Transverse colon (tissue), 4 donors: ENCODE results near the gene NIPSNAP3A. TPM values are rescaled to one million over a fixed set of nuclear protein-coding genes. Genes with fewer than 3 reads are reported as not detected.
"Not testable (repeated sequence)": the region's sequence is repeated elsewhere in the genome, so short reads cannot be mapped to it uniquely, and the experiment has no call there.

ENCODE experiments used
- DNase-seq: peaks from one replicate; pipeline ENCODE4 v3.0.0-alpha.2; 2019
- H3K27ac ChIP-seq, 4 donors: fragments of 200-600 bp; sonication (generic); 2 replicates each; pipeline ENCODE4 v1.5.1; 2016 to 2018; ENCODE audit warnings: inconsistent platforms in 4 of 4
- H3K27me3 ChIP-seq: fragments of 200-600 bp; sonication (generic); 2 replicates; pipeline ENCODE4 v1.5.1; 2017; ENCODE audit warnings: inconsistent platforms
- H3K36me3 ChIP-seq, 4 donors: fragments of 200-600 bp; sonication (generic); 2 replicates each; pipeline ENCODE4 v1.5.1; 2017 to 2019; ENCODE audit warnings: inconsistent platforms in 4 of 4
- H3K4me1 ChIP-seq, 4 donors: fragments of 200-600 bp; sonication (generic); 2 replicates each; pipeline ENCODE4 v1.5.1; 2017 to 2020; ENCODE audit warnings: inconsistent platforms in 4 of 4
- H3K4me3 ChIP-seq, 4 donors: fragments of 200-600 bp; sonication (generic); 1 replicate in 1 of 4; 2 replicates in 3 of 4; pipeline versions ENCODE4 v1.5.1 to v1.6.1; 2017 to 2019; ENCODE audit warnings: inconsistent platforms in 4 of 4
- H3K9me3 ChIP-seq, 2 donors: fragments of 200-600 bp; sonication (generic); 2 replicates each; pipeline ENCODE4 v1.5.1; 2017 to 2019; ENCODE audit warnings: inconsistent platforms in 2 of 2
- CTCF ChIP-seq, 5 experiments: fragments of 200-600 bp in 3 of 5; fragments of 450-650 bp in 2 of 5; sonication (generic) in 3 of 5; IDR thresholded peaks; 1 replicate in 2 of 5; 2 replicates in 3 of 5; pipeline ENCODE4 v1.5.1; 2016 to 2017; ENCODE audit warnings: antibody characterized with exemption in 5 of 5, inconsistent platforms in 3 of 5, mild to moderate bottlenecking in 2 of 5, moderate library complexity in 1 of 5
- EP300 ChIP-seq: sonication (generic); formaldehyde crosslinking; IDR thresholded peaks from one replicate; pipeline ENCODE4 v1.6.1; 2017; ENCODE audit warnings: antibody characterized with exemption, low read depth
- POLR2A ChIP-seq: fragments of 450-650 bp; IDR thresholded peaks from one replicate; pipeline ENCODE4 v1.6.1; 2016; ENCODE audit warnings: antibody characterized with exemption, mild to moderate bottlenecking, moderate library complexity
- POLR2AphosphoS5 ChIP-seq, 3 donors: sonication (generic); formaldehyde crosslinking; IDR thresholded peaks; one replicate each; pipeline ENCODE4 v1.6.1; 2016; ENCODE audit warnings: antibody characterized with exemption in 3 of 3
- WGBS, 2 donors: methylation state at CpG; one replicate each; pipeline ENCODE4 v1.1.5; 2018; ENCODE audit warnings: low coverage in 1 of 2; 5-methylcytosine and 5-hydroxymethylcytosine counted together
- in situ Hi-C, 4 donors: fragments of 200-750 bp; cut with MboI; loops; one replicate each; pipeline versions ENCODE4 v1.15.0 to v1.15.1; 2017; ENCODE audit warnings: low sequenced_read_pairs in 3 of 4, low pct_ligation_motif_present in 1 of 4, low pct_unique_long_range_greater_than_20kb in 1 of 4
- intact Hi-C: fragments of 100-400 bp; cut with DNase I; formaldehyde crosslinking; loops from one replicate; pipeline ENCODE4 v1.15.1; 2023; ENCODE audit warnings: low total_unique reads
- total RNA-seq, 4 donors: library from RNA; depleted of rRNA; stranded (reverse); fragments of >200 nt; gene quantifications; one replicate each; pipeline ENCODE4 v1.1.0, GENCODE V29; 2016

The NIPSNAP3A gene
- total RNA-seq, 4 donors from 2014 or later = 2.6 to 56.3 (median 22.5) TPM

GRCh38 chr9:104758974-104759373 is 11.5 kb downstream of the NIPSNAP3A start:
- Histone ChIP-seq H3K4me3 (no peak overlapping the region), H3K36me3 (peaks cover 0 to 35% (median 0%) of the 10 kb centered on the region in 4 donors), H3K27ac (no peak overlapping the region), H3K9me3 (no peaks in the 10 kb centered on the region), H3K4me1 (peaks cover 0 to 4% (median under 1%) of the 10 kb centered on the region in 4 donors), H3K27me3 (no peaks in the 10 kb centered on the region)
- WGBS, 2 donors = 66 to 69% methylated on average over 3 of the region's 3 CpGs
- TF ChIP-seq POLR2A = no peak
- no peak for TF ChIP-seq POLR2AphosphoS5 (IDR thresholded peaks at IDR 0.05)
- TF ChIP-seq EP300 = no peak
- TF ChIP-seq CTCF (IDR thresholded peaks at IDR 0.05) = no peak
- intact Hi-C loops = no loop called here
- no peak for DNase-seq
- in situ Hi-C loops = no loop called here

GRCh38 chr9:104765138-104765537 is 17.7 kb downstream of the NIPSNAP3A start:
- Histone ChIP-seq H3K27me3 (no peaks in the 10 kb centered on the region), H3K27ac (no peak overlapping the region), H3K9me3 (no peaks in the 10 kb centered on the region), H3K4me1 (peaks cover 0 to 21% (median 15%) of the 10 kb centered on the region in 4 donors), H3K4me3 (no peak overlapping the region), H3K36me3 (peaks cover 0 to 3% (median 0%) of the 10 kb centered on the region in 4 donors)
- in situ Hi-C loops (no loop called here), intact Hi-C loops (no loop called here)
- WGBS, 2 donors = 34 to 53% methylated on average over 2 to 5 of the region's 5 CpGs
- no peak for DNase-seq
- no peak for TF ChIP-seq CTCF (IDR thresholded peaks at IDR 0.05)
- TF ChIP-seq POLR2AphosphoS5 (IDR thresholded peaks at IDR 0.05) = no peak
- no peak for TF ChIP-seq EP300
- TF ChIP-seq POLR2A = no peak

GRCh38 chr9:104766025-104766424 is 18.5 kb downstream of the NIPSNAP3A start:
- in situ Hi-C loops = no loop called here
- Histone ChIP-seq H3K9me3 (no peaks in the 10 kb centered on the region), H3K4me3 (no peak overlapping the region), H3K36me3 (no peaks in the 10 kb centered on the region), H3K27me3 (no peaks in the 10 kb centered on the region), H3K27ac (no peak overlapping the region), H3K4me1 (peaks cover 0 to 21% (median 15%) of the 10 kb centered on the region in 4 donors)
- no peak for TF ChIP-seq POLR2AphosphoS5 (IDR thresholded peaks at IDR 0.05)
- no peak for TF ChIP-seq CTCF (IDR thresholded peaks at IDR 0.05)
- no peak for TF ChIP-seq POLR2A
- no peak for TF ChIP-seq EP300
- WGBS, 2 donors = 77% methylated on average over 7 of the region's 7 CpGs
- intact Hi-C loops = no loop called here
- no peak for DNase-seq

- Histone ChIP-seq H3K4me1 (peaks cover 0 to 21% (median 15%) of the 10 kb centered on the region in 4 donors), H3K27me3 (no peaks in the 10 kb centered on the region), H3K9me3 (no peaks in the 10 kb centered on the region), H3K4me3 (no peak overlapping the region), H3K27ac (no peak overlapping the region), H3K36me3 (no peaks in the 10 kb centered on the region)
- intact Hi-C loops = no loop called here
- 75 to 88% methylated on average over 3 of the region's 3 CpGs for WGBS, 2 donors
- DNase-seq = no peak
- in situ Hi-C loops = no loop called here
- TF ChIP-seq EP300 (no peak), POLR2AphosphoS5 (IDR thresholded peaks at IDR 0.05) (no peak), POLR2A (no peak), CTCF (IDR thresholded peaks at IDR 0.05) (no peak)
Observed at GRCh38 chr9:104767507-104767906, 20.0 kb downstream of the NIPSNAP3A start.

GRCh38 chr9:104769029-104769428 is 21.5 kb downstream of the NIPSNAP3A start:
- in situ Hi-C loops, H3K27ac ChIP-seq, H3K4me3 ChIP-seq, DNase-seq, H3K9me3 ChIP-seq, H3K36me3 ChIP-seq, H3K27me3 ChIP-seq, intact Hi-C loops: not testable (repeated sequence)
- WGBS, 2 donors = 84 to 93% methylated on average over 12 of the region's 12 CpGs
- H3K4me1 ChIP-seq = peaks cover 0 to 20% (median 15%) of the 10 kb centered on the region in 4 donors
